Measurements from ENCODE around the gene FILIP1L. TPM values are rescaled to one million over a fixed set of nuclear protein-coding genes. Genes with fewer than 3 reads are reported as not detected.

The FILIP1L gene
- total RNA-seq, 1 donor from 2014 or later, result 41.5 TPM

DNA sequence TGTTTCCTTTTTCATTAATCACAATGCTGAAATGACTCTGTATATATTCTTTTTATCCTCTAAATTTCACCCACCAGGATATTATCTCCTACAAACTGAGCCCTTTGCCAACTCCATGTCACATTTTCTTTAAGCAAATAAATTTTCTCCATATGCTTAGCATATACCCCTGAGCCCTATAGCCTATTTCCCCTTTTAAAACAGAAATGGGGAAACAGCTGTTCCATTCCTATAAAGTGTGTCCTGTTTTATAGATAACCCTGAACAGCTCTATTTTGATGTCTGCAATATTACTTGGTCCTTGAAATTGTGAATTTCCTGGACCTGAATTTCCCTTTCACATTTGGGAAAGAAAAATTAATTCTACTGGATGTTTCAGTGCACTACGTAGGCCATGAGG is 15.6 kb upstream of the FILIP1L start:
- no peaks in the 10 kb centered on the region for H3K4me1 ChIP-seq
- no peaks in the 10 kb centered on the region for H3K27me3 ChIP-seq
- no peaks in the 10 kb centered on the region for H3K36me3 ChIP-seq
- TF ChIP-seq POLR2A (IDR thresholded peaks at IDR 0.05), result no peak
- no peak for TF ChIP-seq CTCF (IDR thresholded peaks at IDR 0.05)
- TF ChIP-seq POLR2AphosphoS5 (IDR thresholded peaks at IDR 0.05; ENCODE audit: insufficient read depth in 1 of 2, low read depth in 1 of 2), result no peak
- intact Hi-C loops (cut with DNase I), result no loop called here
- H3K27ac ChIP-seq, result no peak overlapping the region
- no peak overlapping the region for H3K4me3 ChIP-seq
- DNase-seq (ENCODE audit: extremely low spot score in 2 of 2), result no peak
- no peaks in the 10 kb centered on the region for H3K9me3 ChIP-seq

- DNase-seq (ENCODE audit: extremely low spot score in 2 of 2), result no peak
- TF ChIP-seq CTCF (IDR thresholded peaks at IDR 0.05), result no peak
- no peak for TF ChIP-seq POLR2AphosphoS5 (IDR thresholded peaks at IDR 0.05; ENCODE audit: insufficient read depth in 1 of 2, low read depth in 1 of 2)
- TF ChIP-seq POLR2A (IDR thresholded peaks at IDR 0.05), result no peak
- no peak overlapping the region for H3K4me3 ChIP-seq
- no peaks in the 10 kb centered on the region for H3K36me3 ChIP-seq
- intact Hi-C loops (cut with DNase I), result no loop called here
- H3K27me3 ChIP-seq, result no peaks in the 10 kb centered on the region
- no peak overlapping the region for H3K27ac ChIP-seq
- H3K4me1 ChIP-seq, result no peaks in the 10 kb centered on the region
- no peaks in the 10 kb centered on the region for H3K9me3 ChIP-seq
These were observed 14.3 kb upstream of the FILIP1L start for GRCh38 chr3:100128565-100128964.

- H3K4me1 ChIP-seq, result no peaks in the 10 kb centered on the region
- no peaks in the 10 kb centered on the region for H3K27me3 ChIP-seq
- no peak for DNase-seq (ENCODE audit: extremely low spot score in 2 of 2)
- no peak overlapping the region for H3K27ac ChIP-seq
- H3K4me3 ChIP-seq, result no peak overlapping the region
- H3K9me3 ChIP-seq, result no peaks in the 10 kb centered on the region
- intact Hi-C loops (cut with DNase I), result no loop called here
- no peaks in the 10 kb centered on the region for H3K36me3 ChIP-seq
- TF ChIP-seq CTCF (IDR thresholded peaks at IDR 0.05) (no peak), POLR2AphosphoS5 (IDR thresholded peaks at IDR 0.05; ENCODE audit: insufficient read depth in 1 of 2, low read depth in 1 of 2) (no peak), POLR2A (IDR thresholded peaks at IDR 0.05) (no peak)
These were observed 13.5 kb upstream of the FILIP1L start for GRCh38 chr3:100127792-100128191.

DNA sequence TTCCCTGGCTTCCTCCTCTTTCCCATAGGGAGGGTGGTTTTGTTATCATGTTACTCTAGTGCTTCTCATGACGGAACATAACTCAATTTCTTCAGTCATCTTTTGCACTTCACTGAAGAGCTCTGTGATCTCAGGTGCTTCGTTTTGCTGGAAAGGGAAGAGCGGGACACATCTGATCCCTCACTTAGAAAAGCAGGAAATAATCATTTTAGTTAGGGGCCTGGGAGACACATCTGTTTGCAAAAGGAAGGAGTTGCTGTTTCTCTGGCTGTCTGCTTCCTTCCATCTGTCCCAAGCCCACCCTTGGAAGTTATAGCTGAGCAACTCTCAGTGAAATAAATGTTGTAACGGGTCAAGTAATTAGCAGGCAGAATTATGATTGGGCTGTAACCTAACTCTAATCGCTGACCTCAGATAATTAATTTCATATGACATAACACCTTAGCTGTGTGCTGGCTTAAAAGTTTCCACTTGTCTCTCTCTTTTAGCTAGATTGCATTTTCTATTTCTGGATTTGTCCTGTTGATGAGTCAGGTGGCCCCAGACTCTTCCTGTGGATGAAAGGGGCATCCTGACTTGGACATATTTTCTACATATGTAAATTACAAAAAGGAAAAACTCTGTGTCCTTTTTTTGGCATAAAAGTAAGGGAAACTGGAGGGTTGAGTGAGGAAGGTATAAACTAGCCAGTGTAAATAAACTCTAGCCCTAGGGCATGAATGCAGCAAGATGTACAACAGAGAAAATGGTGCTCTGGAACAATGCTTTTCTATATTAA is 11.0 kb upstream of the FILIP1L start:
- Histone ChIP-seq H3K9me3 (no peaks in the 10 kb centered on the region), H3K4me3 (no peak overlapping the region), H3K4me1 (no peaks in the 10 kb centered on the region), H3K36me3 (no peaks in the 10 kb centered on the region), H3K27ac (no peak overlapping the region), H3K27me3 (no peaks in the 10 kb centered on the region)
- DNase-seq (ENCODE audit: extremely low spot score in 2 of 2), result no peak
- intact Hi-C loops (cut with DNase I), result no loop called here
- no peak for TF ChIP-seq POLR2AphosphoS5 (IDR thresholded peaks at IDR 0.05; ENCODE audit: insufficient read depth in 1 of 2, low read depth in 1 of 2)
- TF ChIP-seq CTCF (IDR thresholded peaks at IDR 0.05), result no peak
- no peak for TF ChIP-seq POLR2A (IDR thresholded peaks at IDR 0.05)

GRCh38 chr3:100124201-100124761 is 10.0 kb upstream of the FILIP1L start:
- Histone ChIP-seq H3K27ac (no peak overlapping the region), H3K9me3 (no peaks in the 10 kb centered on the region), H3K27me3 (no peaks in the 10 kb centered on the region), H3K36me3 (no peaks in the 10 kb centered on the region), H3K4me1 (no peaks in the 10 kb centered on the region), H3K4me3 (no peak overlapping the region)
- DNase-seq (ENCODE audit: extremely low spot score in 2 of 2), result no peak
- TF ChIP-seq POLR2AphosphoS5 (IDR thresholded peaks at IDR 0.05; ENCODE audit: insufficient read depth in 1 of 2, low read depth in 1 of 2) (no peak), CTCF (IDR thresholded peaks at IDR 0.05) (no peak), POLR2A (IDR thresholded peaks at IDR 0.05) (no peak)
- intact Hi-C loops (cut with DNase I), result no loop called here

Measured in vagina (tissue), 2 donors.